IMR-90 (cell line): ENCODE measurements around the gene HELZ. TPM values are rescaled to one million over a fixed set of nuclear protein-coding genes. Genes with fewer than 3 reads are reported as not detected.

Experiments used
- ATAC-seq: fragments of 200-7000 bp; cut with Tn5 transposase; 2 replicates; pipeline ENCODE4 v1.9.1; 2020; ENCODE audit warnings: low read depth, mild to moderate bottlenecking, moderate library complexity
- BruUV-seq: library from RNA; stranded (reverse); fragments of 400-500 nt; replicated peaks from 2 replicates; lab custom pipeline; 2021; lab: Mats Ljungman, UMichigan
- CTCF ChIA-PET: fragments of 300-600 bp; formaldehyde crosslinking; extraction: SDS; loops from one replicate; lab custom pipeline; 2021; ENCODE audit warnings: antibody characterized with exemption; lab: Yijun Ruan, JAX
- POLR2A ChIA-PET: fragments of 300-600 bp; sonication (Branson Sonifier 250); formaldehyde crosslinking; loops from one replicate; lab custom pipeline; 2022; ENCODE audit warnings: antibody characterized with exemption; ENCODE audit not compliant: unreplicated experiment; lab: Charles Lee
- DNase-seq: peaks from one replicate; pipeline ENCODE4 v3.0.0; 2013
- H2AFZ ChIP-seq: replicated peaks from 2 replicates; pipeline ENCODE3; 2013; ENCODE audit warnings: low read length, mild to moderate bottlenecking; ENCODE audit not compliant: poor library complexity
- H2AK5ac ChIP-seq: 2 replicates; pipeline ENCODE4 v1.6.1; 2013; ENCODE audit warnings: low read depth, low read length, inconsistent platforms
- H2AK9ac ChIP-seq: replicated peaks from 2 replicates; pipeline ENCODE3; 2013; ENCODE audit warnings: mild to moderate bottlenecking, low read depth, low read length, moderate library complexity; ENCODE audit not compliant: poor library complexity
- H2BK120ac ChIP-seq: 2 replicates; pipeline ENCODE4 v1.6.1; 2013; ENCODE audit warnings: low read depth, low read length, inconsistent platforms
- H2BK15ac ChIP-seq: 3 replicates; pipeline ENCODE4 v1.6.1; 2013; ENCODE audit warnings: low read depth, low read length, inconsistent platforms
- H2BK20ac ChIP-seq: 2 replicates; pipeline ENCODE4 v1.6.1; 2013; ENCODE audit warnings: low read depth, mild to moderate bottlenecking, inconsistent platforms, low read length, moderate library complexity
- H2BK5ac ChIP-seq: 2 replicates; pipeline ENCODE4 v1.6.1; 2013; ENCODE audit warnings: mild to moderate bottlenecking, low read depth, low read length, inconsistent platforms; ENCODE audit not compliant: poor library complexity, severe bottlenecking
- H3K14ac ChIP-seq: replicated peaks from 2 replicates; pipeline ENCODE4 v1.6.1; 2013; ENCODE audit warnings: low read depth, low read length, inconsistent platforms
- H3K18ac ChIP-seq: 2 replicates; pipeline ENCODE4 v1.6.1; 2013; ENCODE audit warnings: low read depth, low read length, control low read depth
- H3K23ac ChIP-seq: 2 replicates; pipeline ENCODE4 v1.6.1; 2013; ENCODE audit warnings: low read depth, low read length, inconsistent platforms
- H3K27ac ChIP-seq: 2 replicates; pipeline ENCODE4 v1.5.1; 2013; ENCODE audit warnings: mild to moderate bottlenecking, control low read depth, low read length; ENCODE audit not compliant: insufficient read depth
- H3K27me3 ChIP-seq: 2 replicates; pipeline ENCODE4 v1.6.1; 2013; ENCODE audit warnings: low read length; ENCODE audit not compliant: control insufficient read depth, insufficient read depth
- H3K36me3 ChIP-seq: 2 replicates; pipeline ENCODE4 v1.6.1; 2013; ENCODE audit warnings: low read length, mixed read lengths; ENCODE audit not compliant: control insufficient read depth, insufficient read depth
- H3K4ac ChIP-seq: 2 replicates; pipeline ENCODE4 v1.6.1; 2013; ENCODE audit warnings: low read depth, low read length, inconsistent platforms
- H3K4me1 ChIP-seq: 2 replicates; pipeline ENCODE4 v1.6.1; 2013; ENCODE audit warnings: low read length, mixed read lengths; ENCODE audit not compliant: control insufficient read depth, insufficient read depth
- H3K4me2 ChIP-seq: 2 replicates; pipeline ENCODE4 v1.6.1; 2013; ENCODE audit warnings: low read depth, mild to moderate bottlenecking, control low read depth, low read length, moderate library complexity
- H3K4me3 ChIP-seq: 2 replicates; pipeline ENCODE4 v1.5.1; 2013; ENCODE audit warnings: low read depth, mild to moderate bottlenecking, control low read depth, low read length, moderate library complexity; ENCODE audit not compliant: insufficient read depth
- H3K56ac ChIP-seq: 2 replicates; pipeline ENCODE4 v1.6.1; 2013; ENCODE audit warnings: low read length, inconsistent platforms; ENCODE audit not compliant: insufficient read depth; ENCODE audit errors: extremely low read depth
- H3K79me1 ChIP-seq, 2 experiments: 2 replicates each; pipeline ENCODE4 v1.6.1; 2013; ENCODE audit warnings: low read length in 2 of 2, inconsistent platforms in 1 of 2, low read depth in 1 of 2
- H3K9ac ChIP-seq: 2 replicates; pipeline ENCODE4 v1.6.1; 2013; ENCODE audit warnings: low read depth, low read length, control low read depth
- H3K9me1 ChIP-seq: 2 replicates; pipeline ENCODE4 v1.6.1; 2013; ENCODE audit warnings: low read length, inconsistent platforms; ENCODE audit not compliant: insufficient read depth
- H3K9me3 ChIP-seq: 2 replicates; pipeline ENCODE4 v1.6.1; 2013; ENCODE audit warnings: low read length; ENCODE audit not compliant: control insufficient read depth, insufficient read depth
- H4K20me1 ChIP-seq: 2 replicates; pipeline ENCODE4 v1.6.1; 2013; ENCODE audit warnings: low read length, inconsistent platforms; ENCODE audit not compliant: insufficient read depth
- H4K5ac ChIP-seq: 2 replicates; pipeline ENCODE4 v1.6.1; 2013; ENCODE audit warnings: mild to moderate bottlenecking, low read depth, low read length, control low read depth
- H4K8ac ChIP-seq, 2 experiments: 2 replicates each; pipeline ENCODE4 v1.6.1; 2013; ENCODE audit warnings: low read depth in 2 of 2, low read length in 2 of 2, control low read depth in 1 of 2, inconsistent platforms in 1 of 2
- H4K91ac ChIP-seq: 2 replicates; pipeline ENCODE4 v1.6.1; 2013; ENCODE audit warnings: low read depth, low read length, inconsistent platforms; ENCODE audit not compliant: insufficient read depth
- BHLHE40 ChIP-seq: fragments of 150-350 bp; IDR thresholded peaks from 2 replicates; pipeline ENCODE4 v1.6.1; 2016; ENCODE audit warnings: mild to moderate bottlenecking, low read depth, low read length
- CEBPB ChIP-seq: IDR thresholded peaks from 2 replicates; pipeline ENCODE4 v1.6.1; 2012; ENCODE audit warnings: low read depth, low read length, improper control_type of control experiment
- CHD1 ChIP-seq: IDR thresholded peaks from 2 replicates; pipeline ENCODE4 v1.6.1; 2012; ENCODE audit warnings: low read depth, low read length, improper control_type of control experiment
- CTCF ChIP-seq: conservative IDR thresholded peaks from 2 replicates; pipeline ENCODE4 v1.5.1; 2012; ENCODE audit warnings: mild to moderate bottlenecking, low read depth, low read length, improper control_type of control experiment
- ELK1 ChIP-seq: fragments of 150-350 bp; IDR thresholded peaks from 2 replicates; pipeline ENCODE4 v1.6.1; 2016; ENCODE audit warnings: low read depth, mild to moderate bottlenecking, low read length, moderate library complexity, borderline replicate concordance
- FOS ChIP-seq: fragments of 150-350 bp; IDR thresholded peaks from 2 replicates; pipeline ENCODE4 v1.6.1; 2016; ENCODE audit warnings: low read depth, low read length
- MAFK ChIP-seq: IDR thresholded peaks from 2 replicates; pipeline ENCODE4 v1.6.1; 2012; ENCODE audit warnings: low read depth, low read length, improper control_type of control experiment
- MAZ ChIP-seq: IDR thresholded peaks from 2 replicates; pipeline ENCODE4 v1.6.1; 2012; ENCODE audit warnings: low read depth, mild to moderate bottlenecking, low read length, improper control_type of control experiment, moderate library complexity, borderline replicate concordance
- MXI1 ChIP-seq: IDR thresholded peaks from 2 replicates; pipeline ENCODE4 v1.6.1; 2012; ENCODE audit warnings: low read depth, mild to moderate bottlenecking, low read length, moderate library complexity, borderline replicate concordance
- NFE2L2 ChIP-seq: fragments of 150-350 bp; IDR thresholded peaks from 2 replicates; pipeline ENCODE4 v1.6.1; 2016; ENCODE audit warnings: low read depth, mild to moderate bottlenecking, low read length
- POLR2A ChIP-seq: IDR thresholded peaks from 2 replicates; pipeline ENCODE4 v1.6.1; 2012; ENCODE audit warnings: mild to moderate bottlenecking, low read depth, low read length
- RAD21 ChIP-seq: IDR thresholded peaks from 2 replicates; pipeline ENCODE4 v1.6.1; 2012; ENCODE audit warnings: low read length, improper control_type of control experiment
- RCOR1 ChIP-seq: IDR thresholded peaks from 2 replicates; pipeline ENCODE4 v1.6.1; 2012; ENCODE audit warnings: mild to moderate bottlenecking, low read length, improper control_type of control experiment; ENCODE audit not compliant: insufficient replicate concordance
- RFX5 ChIP-seq: IDR thresholded peaks from 2 replicates; pipeline ENCODE4 v1.8.0; 2012; ENCODE audit warnings: low read depth, mild to moderate bottlenecking, low read length, moderate library complexity
- SMC3 ChIP-seq: fragments of 150-350 bp; IDR thresholded peaks from 2 replicates; pipeline ENCODE4 v1.6.1; 2016; ENCODE audit warnings: low read depth, mild to moderate bottlenecking, antibody characterized with exemption, low read length, moderate library complexity
- USF2 ChIP-seq: fragments of 150-350 bp; IDR thresholded peaks from 2 replicates; pipeline ENCODE4 v1.6.1; 2017; ENCODE audit warnings: mild to moderate bottlenecking, antibody characterized with exemption, low read length, low read depth
- WGBS, 2 experiments: methylation state at CpG; one replicate each; pipeline versions ENCODE4 v1.1.5 to v1.1.7; 2013; ENCODE audit warnings: missing lambda C conversion rate in 2 of 2; ENCODE audit not compliant: insufficient read length in 1 of 2; ENCODE audit errors: extremely low coverage in 2 of 2; 5-methylcytosine and 5-hydroxymethylcytosine counted together
- dilution Hi-C: fragments of 300-500 bp; cut with HindIII; formaldehyde crosslinking; loops from one replicate; pipeline ENCODE4 v1.14.3; 2018; ENCODE audit warnings: low sequenced_read_pairs; ENCODE audit not compliant: unreplicated experiment
- in situ Hi-C: fragments of 300-500 bp; cut with MboI; formaldehyde crosslinking; loops from 3 replicates; pipeline ENCODE4 v1.14.3; 2019; ENCODE audit warnings: low sequenced_read_pairs, inconsistent platforms, mixed read lengths
- intact Hi-C: fragments of 100-400 bp; cut with micrococcal nuclease; formaldehyde crosslinking; loops from 2 replicates; pipeline ENCODE4 v1.10.0; 2022
- polyA plus RNA-seq, 3 experiments: library from polyadenylated mRNA; depleted of rRNA; stranded (reverse); fragments of >200 nt; gene quantifications; 2 replicates each; pipeline ENCODE4 v1.2.3, GENCODE V29; 2012; ENCODE audit warnings: low replicate concordance in 1 of 3
- total RNA-seq: library from RNA; depleted of rRNA; stranded (reverse); fragments of >200 nt; gene quantifications from 2 replicates; pipeline ENCODE4 v1.2.3, GENCODE V29; 2012

The HELZ gene
- total and polyA plus RNA-seq, 2 of the 4 experiments (the other 2 are of a cell fraction): 8.0 to 60.6 TPM

DNA sequence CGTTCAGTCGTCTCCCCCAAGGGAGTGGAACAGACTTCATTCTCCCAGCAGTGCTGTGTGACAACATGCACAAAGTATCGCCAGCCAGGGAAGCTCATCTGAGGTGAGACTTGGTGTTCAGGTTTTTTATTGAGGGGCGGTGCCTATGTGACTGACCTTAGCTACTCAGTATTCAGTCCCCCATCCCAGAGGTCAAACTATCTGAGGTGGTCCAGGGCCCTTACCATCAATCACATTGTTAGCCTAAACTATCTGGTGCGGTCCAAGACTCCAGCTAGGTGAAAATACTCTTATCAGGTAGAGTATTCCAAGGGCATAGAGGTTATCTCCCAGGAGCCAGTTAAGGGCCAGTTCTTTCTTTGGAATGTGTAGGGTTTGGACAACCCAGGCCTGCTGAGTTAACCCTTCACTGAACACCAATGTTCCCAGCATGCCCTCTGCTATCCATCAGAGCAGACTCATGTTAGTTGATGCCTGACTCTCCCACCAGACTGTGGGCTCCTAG, 206.1 kb downstream of the HELZ start:
- Histone ChIP-seq H2AFZ (no peak overlapping the region), H3K14ac (no peak overlapping the region), H2AK9ac (no peak overlapping the region), H3K9me1 (no peaks in the 10 kb centered on the region), H3K4ac (no peak overlapping the region), H4K8ac (no peak overlapping the region), H3K56ac (no peak overlapping the region), H3K9ac (no peak overlapping the region), H3K27me3 (peaks cover 62% of the 10 kb centered on the region), H3K4me1 (no peaks in the 10 kb centered on the region), H2BK5ac (no peak overlapping the region), H4K5ac (no peak overlapping the region), H3K18ac (no peak overlapping the region), H4K91ac (no peak overlapping the region), H4K20me1 (no peaks in the 10 kb centered on the region), H2BK15ac (no peak overlapping the region), H2AK5ac (no peak overlapping the region), H2BK20ac (no peak overlapping the region), H3K79me1 (no peaks in the 10 kb centered on the region), H3K36me3 (no peaks in the 10 kb centered on the region), H2BK120ac (no peak overlapping the region), H3K27ac (no peak overlapping the region), H3K4me3 (no peak overlapping the region), H3K9me3 (no peaks in the 10 kb centered on the region; the same call in none of the 2 replicates), H3K4me2 (no peak overlapping the region), H3K23ac (no peak overlapping the region)
- intact Hi-C loops (no loop called here), in situ Hi-C loops (no loop called here), dilution Hi-C loops (no loop called here)
- no peak for DNase-seq
- POLR2A ChIA-PET: no interaction called here
- TF ChIP-seq CHD1 (no peak), BHLHE40 (no peak), RFX5 (no peak), RCOR1 (no peak), POLR2A (no peak), RAD21 (no peak), MAZ (no peak), MAFK (no peak), CEBPB (no peak), MXI1 (no peak), NFE2L2 (no peak), USF2 (no peak), CTCF (no peak), FOS (no peak), ELK1 (no peak), SMC3 (no peak)
- ATAC-seq: no peak
- no TSS peak for BruUV-seq
- 20% methylated on average over 1 of the region's 5 CpGs; no CpG with 5 or more reads in 1 of the 2 experiments for WGBS, 2 experiments
- CTCF ChIA-PET: no interaction called here
